ENCODE data around the gene CLEC4M. TPM values are rescaled to one million over a fixed set of nuclear protein-coding genes. Genes with fewer than 3 reads are reported as not detected.

Gene CLEC4M
- total and polyA plus RNA-seq, 9 donors, result 0.65 to 19.8 (median 3.6) TPM

DNA sequence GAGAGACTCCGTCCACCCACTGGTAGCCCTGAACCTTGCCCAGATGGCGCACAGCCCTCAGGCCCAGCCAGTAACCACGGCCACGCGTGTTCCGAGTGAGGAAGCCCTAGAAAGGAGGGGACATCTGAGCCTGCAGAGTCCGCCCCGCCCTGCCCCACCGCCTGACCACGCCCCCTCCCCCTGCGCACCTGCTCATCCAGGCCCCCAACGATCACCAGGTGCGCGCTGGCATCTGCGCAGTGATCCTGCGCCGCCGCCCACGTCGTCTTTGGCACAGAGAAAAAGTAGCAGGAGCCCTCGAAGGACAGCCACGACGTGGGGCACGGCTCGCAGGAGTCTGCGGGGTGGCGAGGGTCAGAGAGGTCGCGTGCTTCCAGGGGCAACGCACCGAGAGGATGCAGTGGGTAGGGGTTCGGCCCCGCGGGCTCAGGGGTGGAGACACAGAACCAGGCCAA, 33.2 kb upstream of the CLEC4M start:
- Histone ChIP-seq H3K36me3 (no peaks in the 10 kb centered on the region), H3K4me1 (ENCODE audit: insufficient read depth) (no peaks in the 10 kb centered on the region), H3K27ac (no peak overlapping the region), H3K27me3 (no peaks in the 10 kb centered on the region), H3K4me3 (no peak overlapping the region), H3K9me3 (no peaks in the 10 kb centered on the region)
- 3 to 9% (median 5%) methylated on average over 20 to 34 of the region's 34 CpGs for WGBS, 3 donors
- intact Hi-C loops (cut with DNase I), result no loop called here
- TF ChIP-seq POLR2A (IDR thresholded peaks at IDR 0.05) (no peak), EP300 (IDR thresholded peaks at IDR 0.05) (no peak)
- TF ChIP-seq, protein P1, sequence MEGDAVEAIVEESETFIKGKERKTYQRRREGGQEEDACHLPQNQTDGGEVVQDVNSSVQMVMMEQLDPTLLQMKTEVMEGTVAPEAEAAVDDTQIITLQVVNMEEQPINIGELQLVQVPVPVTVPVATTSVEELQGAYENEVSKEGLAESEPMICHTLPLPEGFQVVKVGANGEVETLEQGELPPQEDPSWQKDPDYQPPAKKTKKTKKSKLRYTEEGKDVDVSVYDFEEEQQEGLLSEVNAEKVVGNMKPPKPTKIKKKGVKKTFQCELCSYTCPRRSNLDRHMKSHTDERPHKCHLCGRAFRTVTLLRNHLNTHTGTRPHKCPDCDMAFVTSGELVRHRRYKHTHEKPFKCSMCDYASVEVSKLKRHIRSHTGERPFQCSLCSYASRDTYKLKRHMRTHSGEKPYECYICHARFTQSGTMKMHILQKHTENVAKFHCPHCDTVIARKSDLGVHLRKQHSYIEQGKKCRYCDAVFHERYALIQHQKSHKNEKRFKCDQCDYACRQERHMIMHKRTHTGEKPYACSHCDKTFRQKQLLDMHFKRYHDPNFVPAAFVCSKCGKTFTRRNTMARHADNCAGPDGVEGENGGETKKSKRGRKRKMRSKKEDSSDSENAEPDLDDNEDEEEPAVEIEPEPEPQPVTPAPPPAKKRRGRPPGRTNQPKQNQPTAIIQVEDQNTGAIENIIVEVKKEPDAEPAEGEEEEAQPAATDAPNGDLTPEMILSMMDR (IDR thresholded peaks at IDR 0.05), result no peak
- no peak for DNase-seq

DNA sequence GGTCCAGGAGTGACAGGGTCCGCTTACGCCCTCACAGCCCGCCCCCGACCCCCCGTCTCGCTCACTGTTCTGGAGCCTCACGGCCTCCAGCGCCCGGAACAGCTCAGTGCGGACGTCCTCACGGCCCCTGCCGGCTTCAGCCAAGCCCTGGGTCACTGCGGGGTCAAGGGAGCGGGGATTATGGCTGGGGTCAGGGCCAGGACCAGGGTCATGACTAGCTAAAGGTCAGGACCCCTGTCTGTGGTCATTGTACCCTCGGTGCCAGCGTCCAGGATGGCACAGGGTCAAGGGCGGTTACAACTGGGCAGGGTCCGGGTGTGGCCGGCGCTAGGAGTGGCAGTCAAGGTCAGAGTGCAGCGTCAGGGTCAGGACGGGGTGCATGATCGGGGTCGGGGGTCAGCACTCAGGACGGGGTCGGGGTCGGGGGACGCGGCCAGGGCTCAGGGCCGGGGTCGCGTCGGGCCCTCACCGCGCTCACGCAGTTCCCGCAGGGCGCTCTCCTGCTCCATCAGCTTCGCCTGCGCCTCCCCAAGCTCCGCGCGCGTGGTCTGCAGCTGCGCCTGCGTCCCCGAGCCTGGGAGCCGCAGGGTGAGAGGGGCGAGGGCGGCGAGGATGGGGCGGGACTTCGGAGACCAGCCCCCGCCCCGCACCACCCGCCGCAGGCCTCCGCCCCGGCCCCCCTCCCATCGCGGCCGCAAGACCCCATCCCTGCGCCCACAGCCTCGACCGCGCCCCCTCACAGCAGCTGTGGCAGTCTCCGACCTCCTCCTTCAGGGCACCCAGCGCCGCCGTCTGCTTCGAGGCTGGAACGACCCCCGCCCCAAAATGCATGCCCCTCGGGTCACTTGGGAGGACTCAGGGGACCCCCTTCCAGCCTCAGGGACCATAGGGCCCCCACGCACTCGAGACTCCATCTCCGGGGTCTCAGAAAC, 32.5 kb upstream of the CLEC4M start:
- H3K36me3 ChIP-seq, result no peaks in the 10 kb centered on the region
- no peaks in the 10 kb centered on the region for H3K4me1 ChIP-seq (ENCODE audit: insufficient read depth)
- H3K9me3 ChIP-seq, result no peaks in the 10 kb centered on the region
- 1 to 4% (median 2%) methylated on average over 11 to 78 of the region's 78 CpGs for WGBS, 3 donors
- intact Hi-C loops (cut with DNase I), result no loop called here
- DNase-seq, result no peak
- H3K27me3 ChIP-seq, result no peaks in the 10 kb centered on the region
- no peak overlapping the region for H3K4me3 ChIP-seq
- TF ChIP-seq, protein P1 (IDR thresholded peaks at IDR 0.05), result no peak
- TF ChIP-seq POLR2A (IDR thresholded peaks at IDR 0.05), result no peak
- TF ChIP-seq EP300 (IDR thresholded peaks at IDR 0.05), result no peak
- H3K27ac ChIP-seq, result no peak overlapping the region

DNA sequence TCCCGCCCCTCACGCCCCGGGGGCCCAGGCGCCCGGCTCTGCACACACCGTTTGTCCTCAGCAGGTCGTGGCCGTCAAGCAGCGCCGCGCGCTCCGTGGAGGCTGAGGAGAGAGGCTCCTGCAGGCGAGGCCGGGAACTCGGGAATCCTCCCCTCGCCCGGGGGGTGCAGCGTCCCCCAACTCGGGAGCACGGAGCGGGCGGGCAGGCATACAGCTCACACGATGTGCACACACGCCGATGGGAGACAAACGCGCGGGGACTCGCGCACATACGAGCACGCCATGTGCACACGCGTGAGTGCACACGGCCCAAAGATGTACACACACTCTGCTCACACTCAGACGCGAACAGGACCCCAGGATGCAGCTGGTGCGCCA, 31.8 kb upstream of the CLEC4M start:
- Histone ChIP-seq H3K27me3 (no peaks in the 10 kb centered on the region), H3K36me3 (no peaks in the 10 kb centered on the region), H3K4me1 (ENCODE audit: insufficient read depth) (no peaks in the 10 kb centered on the region), H3K9me3 (no peaks in the 10 kb centered on the region), H3K27ac (no peak overlapping the region), H3K4me3 (no peak overlapping the region)
- no peak for TF ChIP-seq POLR2A (IDR thresholded peaks at IDR 0.05)
- no peak for TF ChIP-seq EP300 (IDR thresholded peaks at IDR 0.05)
- TF ChIP-seq, protein P1 (IDR thresholded peaks at IDR 0.05), result no peak
- WGBS, 3 donors, result 48 to 64% (median 64%) methylated on average over 38 to 39 of the region's 39 CpGs
- intact Hi-C loops (cut with DNase I), result no loop called here
- DNase-seq, result no peak

DNA sequence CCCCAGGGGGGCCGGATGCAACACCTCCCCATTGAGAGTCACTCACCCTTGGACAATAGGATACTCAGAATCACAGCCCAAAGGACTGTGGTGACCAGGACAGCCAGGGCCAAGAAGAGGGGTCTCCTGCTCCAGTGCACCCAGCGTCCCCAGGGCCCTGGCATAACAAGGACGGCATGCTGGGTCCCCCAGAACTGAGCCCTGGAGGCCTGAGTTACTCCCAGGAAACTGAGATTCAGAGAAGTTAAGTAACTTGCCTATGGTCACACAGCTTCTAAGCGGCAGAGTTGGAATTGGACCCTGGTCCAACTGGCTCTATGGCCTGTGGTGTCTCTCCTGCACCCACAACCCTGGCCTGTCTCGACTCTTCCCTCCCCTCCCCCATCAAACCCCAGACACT, 31.4 kb upstream of the CLEC4M start:
- Histone ChIP-seq H3K36me3 (no peaks in the 10 kb centered on the region), H3K9me3 (no peaks in the 10 kb centered on the region), H3K4me1 (ENCODE audit: insufficient read depth) (no peaks in the 10 kb centered on the region), H3K27me3 (no peaks in the 10 kb centered on the region), H3K27ac (no peak overlapping the region), H3K4me3 (no peak overlapping the region)
- TF ChIP-seq EP300 (IDR thresholded peaks at IDR 0.05) (no peak), POLR2A (IDR thresholded peaks at IDR 0.05) (no peak)
- TF ChIP-seq, protein P1 (IDR thresholded peaks at IDR 0.05), result no peak
- WGBS, 3 donors, result 72 to 78% (median 74%) methylated on average over 4 to 5 of the region's 5 CpGs
- no peak for DNase-seq
- intact Hi-C loops (cut with DNase I), result no loop called here

Measured in ovary (tissue), 9 donors.